Stimulated activated CD8-positive, alpha-beta memory T cell treated with anti-CD3 and anti-CD28 coated beads, Interleukin-4, amount 100 ng/mL, for 1 hour (primary cell): ENCODE results near the gene UBE2L3.
"Not testable (repeated sequence)": the region's sequence is repeated elsewhere in the genome, so short reads cannot be mapped to it uniquely, and the experiment has no call there.

Experiments
- DNase-seq, 2 donors: peaks; one replicate each; pipeline ENCODE4 v3.0.0-alpha.2; 2020; ENCODE audit warnings: low read depth in 2 of 2, low spot score in 1 of 2

UBE2L3 gene

DNA sequence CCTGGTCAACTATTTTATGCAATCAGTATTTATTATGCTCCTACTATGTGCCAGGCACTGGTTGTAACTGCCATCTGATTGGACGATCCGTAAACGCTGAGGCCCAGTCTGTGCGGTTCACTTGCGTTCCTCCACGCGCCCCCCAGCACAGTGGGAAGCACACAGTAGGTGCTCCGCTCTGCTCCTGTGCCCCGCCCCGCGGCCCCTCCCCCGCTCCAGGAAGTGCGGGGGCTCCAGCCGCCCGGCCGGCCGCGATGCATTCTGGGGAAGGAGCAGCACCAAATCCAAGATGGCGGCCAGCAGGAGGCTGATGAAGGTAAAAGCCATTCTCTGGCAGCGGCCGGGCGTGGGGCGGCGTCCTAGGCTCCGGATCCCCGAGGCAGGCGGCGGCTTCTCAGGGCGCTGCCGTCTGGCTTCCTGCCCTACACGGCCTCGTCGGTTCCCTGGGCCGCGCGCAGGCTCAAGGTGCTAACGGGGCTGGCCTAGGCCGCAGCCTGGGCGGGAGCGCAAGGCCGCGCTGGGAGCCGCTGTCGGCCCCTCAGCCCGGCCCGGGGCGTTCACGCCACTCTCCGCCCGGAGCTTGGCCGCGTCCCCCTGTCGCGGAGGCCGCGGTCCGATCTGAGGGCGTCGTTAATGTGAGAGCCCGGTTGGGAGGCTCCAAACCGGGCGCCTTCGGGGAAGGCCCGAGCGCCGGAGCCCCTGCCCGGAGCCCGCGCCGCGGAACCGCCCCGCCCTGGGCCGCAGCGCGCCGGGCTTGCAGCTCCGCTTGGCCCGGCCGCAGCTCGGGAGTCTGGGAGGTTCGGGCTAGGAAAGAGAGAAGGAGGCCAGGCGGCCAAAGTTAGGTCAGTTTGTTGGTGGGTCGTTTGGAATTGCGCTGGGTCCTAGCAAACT is at the start of gene UBE2L3:
UBE2L3 (plus strand) TSS at position 259 of the 891 bp plus-strand sequence; CDS start at position 290, 31 bp downstream.
- DNase-seq: peak; percentile 55 to 67

DNA sequence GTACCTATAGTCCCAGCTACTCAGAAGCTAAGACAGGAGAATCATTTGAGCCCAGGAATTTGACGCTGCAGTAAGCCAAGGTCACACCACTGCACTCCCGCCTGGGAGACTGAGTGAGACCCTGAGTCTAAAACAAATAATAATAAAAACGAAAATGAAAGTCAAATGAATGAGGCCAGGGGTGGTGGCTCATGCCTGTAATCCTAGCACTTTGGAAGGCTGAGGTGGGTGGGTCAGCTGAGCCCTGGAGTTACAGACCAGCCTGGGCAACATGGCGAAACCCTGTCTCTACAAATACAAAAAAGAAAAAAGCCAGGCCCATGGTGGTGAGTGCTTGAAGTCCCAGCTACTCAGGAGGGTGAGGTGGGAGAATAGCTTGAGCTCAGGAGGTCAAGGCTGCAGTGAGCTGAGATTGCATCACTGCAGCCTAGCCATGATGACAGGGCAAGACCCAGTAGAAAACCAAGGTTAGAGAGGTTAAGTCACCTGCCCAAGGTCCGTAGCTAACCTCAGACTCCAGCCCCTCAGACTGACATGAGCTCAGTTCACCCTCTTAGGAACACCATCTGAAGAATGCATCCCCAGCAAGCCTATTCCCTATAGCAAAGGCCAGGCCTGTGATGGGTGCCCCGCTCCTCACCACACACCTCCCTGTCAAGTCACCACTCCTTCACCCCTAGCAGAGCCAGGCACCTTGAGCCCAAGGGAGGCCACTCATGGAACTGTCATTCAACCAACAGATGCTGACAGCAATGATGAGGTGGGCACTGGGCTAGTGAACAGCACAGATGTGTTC is 40.6 kb upstream of the UBE2L3 start:
- DNase-seq: not testable (repeated sequence)

DNA sequence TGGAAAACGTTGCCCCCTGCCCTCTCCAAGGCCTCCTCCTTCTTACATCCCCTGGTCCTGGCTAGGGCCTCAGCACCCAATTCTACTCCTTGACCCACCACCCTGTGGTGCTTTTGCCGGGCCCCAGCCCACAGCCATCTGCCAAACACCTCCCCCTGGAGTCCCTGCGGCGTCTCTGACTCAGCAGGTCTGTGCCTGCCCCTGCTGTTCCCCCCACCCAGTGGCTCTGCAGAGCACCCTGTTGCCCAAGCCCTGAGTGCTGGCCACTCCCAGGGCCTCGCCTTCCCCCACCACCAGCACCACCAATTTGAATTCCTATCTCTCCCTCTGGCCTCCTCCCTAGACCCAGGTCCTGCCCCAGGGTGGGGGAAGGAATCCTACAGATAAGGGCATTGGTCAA is 36.0 kb upstream of the UBE2L3 start:
- DNase-seq: not testable (repeated sequence)

DNA sequence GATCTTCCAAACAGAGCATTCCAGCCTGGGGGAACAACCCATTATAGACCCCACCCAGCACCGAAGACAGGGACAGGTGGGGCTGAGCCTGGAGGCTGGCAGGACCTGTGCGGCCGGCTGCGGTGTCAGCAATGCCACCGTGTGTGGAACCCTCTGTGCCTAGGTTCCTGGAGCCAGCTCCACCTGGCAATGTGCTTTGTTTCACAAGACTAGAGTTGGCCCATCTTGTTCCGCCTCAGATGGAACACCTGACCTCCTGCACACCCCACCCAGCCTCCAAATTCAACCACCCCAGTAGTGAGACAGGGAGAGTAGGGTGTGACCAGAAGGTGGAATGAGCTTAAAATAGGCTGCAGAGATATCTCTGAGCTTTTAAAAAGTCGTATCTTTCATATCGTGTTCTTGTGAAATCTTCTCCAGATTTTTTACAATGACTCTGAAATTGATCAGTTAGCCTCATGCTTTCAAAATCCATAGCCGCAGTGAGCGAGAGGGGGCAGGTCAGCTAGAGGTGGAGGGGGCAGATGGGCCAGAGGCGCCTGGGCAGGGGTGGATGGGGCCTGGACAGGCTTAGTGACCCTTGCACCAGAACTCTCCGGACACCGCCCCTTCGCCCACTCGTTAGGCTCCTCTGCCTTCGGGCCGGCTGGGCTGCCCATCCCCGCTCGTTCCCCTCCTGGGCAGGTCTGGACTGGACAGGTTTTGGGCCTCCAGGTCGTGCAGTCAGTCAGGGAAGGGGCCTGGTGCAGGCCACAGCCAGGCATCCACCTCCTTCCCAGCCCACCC is 34.5 kb upstream of the UBE2L3 start:
- not testable (repeated sequence) for DNase-seq

DNA sequence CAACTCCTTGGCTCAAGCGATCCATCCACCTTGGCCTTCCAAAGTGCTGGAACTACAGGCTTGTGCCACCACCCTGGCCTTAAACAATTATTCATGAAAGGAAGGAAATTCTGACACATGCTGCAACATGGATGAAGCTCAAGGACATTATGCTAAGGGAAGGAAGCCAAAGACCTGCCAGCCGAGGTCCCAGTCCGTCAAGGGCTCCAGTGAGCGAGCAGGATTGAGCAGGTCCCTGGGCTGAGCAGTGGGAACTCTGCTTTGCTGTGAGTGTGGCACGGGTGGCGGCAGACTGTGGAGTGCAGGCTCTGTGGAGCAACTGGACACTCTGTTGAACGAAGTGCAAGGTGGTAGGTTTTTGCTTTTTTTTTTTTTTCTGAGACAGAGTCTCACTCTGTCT is 27.7 kb upstream of the UBE2L3 start:
- DNase-seq: not testable (repeated sequence)

DNA sequence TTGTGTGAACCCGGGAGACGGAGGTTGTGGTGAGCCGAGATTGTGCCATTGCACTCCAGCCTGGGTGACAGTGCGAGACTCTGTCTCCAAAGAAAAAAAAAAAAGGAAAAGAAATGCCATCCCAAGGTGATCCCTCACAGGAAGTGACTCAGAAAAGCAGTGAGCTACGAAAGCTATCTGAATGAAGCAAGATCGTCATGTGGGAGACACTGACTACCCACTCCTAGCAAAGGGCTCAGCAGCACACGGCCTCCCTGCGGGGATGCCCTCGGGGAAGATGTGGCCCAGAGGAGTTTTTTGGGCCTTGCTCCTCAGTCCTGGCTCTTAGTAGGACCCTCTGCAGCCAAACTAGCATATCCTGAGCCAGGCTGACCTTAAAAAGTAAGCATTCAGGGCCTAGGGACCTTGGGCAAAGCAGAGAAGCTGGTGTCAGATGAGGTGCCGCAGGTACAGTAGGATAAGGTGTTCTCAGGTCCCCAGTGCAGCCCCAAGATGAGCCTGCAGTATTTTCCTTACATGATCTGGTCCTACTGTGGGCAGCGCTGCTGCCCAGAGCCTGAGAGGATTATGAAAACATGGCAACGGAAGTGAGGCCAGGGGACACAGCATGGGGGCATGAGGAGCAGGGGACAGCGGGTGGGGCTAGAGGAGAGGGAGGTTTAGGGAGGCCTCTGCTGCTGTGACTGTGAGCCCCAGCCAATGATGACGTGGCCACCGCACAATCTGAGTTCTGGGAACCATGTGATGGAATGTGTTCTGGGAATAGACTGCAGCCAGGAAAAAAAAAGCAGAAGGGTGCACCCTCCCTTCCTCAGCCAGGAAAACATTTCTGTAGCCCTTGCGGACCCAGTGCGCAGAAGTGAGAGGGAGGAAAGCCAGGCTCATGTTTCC is 22.8 kb upstream of the UBE2L3 start:
- not testable (repeated sequence) for DNase-seq

DNA sequence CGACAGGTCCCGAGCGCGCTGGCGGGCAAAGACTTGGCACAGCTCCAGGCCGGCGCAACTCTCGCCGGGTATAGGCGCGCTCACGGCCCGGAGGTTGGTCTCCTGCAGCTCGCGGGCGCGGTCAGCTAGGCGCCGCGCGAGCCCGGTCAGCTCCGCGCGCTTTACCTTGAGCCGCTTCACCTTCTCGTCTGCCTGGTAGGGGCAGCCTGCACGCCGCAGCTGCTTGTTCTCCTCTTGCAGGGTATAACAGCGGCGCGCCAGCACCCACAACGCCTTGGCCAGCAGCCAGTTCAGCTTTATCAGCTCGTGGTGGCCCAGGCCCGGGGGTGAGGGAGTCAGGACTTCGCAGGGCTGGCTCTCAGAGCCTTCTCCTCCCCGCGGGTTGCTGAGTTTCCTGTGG is 18.0 kb upstream of the UBE2L3 start:
- not testable (repeated sequence) for DNase-seq

DNA sequence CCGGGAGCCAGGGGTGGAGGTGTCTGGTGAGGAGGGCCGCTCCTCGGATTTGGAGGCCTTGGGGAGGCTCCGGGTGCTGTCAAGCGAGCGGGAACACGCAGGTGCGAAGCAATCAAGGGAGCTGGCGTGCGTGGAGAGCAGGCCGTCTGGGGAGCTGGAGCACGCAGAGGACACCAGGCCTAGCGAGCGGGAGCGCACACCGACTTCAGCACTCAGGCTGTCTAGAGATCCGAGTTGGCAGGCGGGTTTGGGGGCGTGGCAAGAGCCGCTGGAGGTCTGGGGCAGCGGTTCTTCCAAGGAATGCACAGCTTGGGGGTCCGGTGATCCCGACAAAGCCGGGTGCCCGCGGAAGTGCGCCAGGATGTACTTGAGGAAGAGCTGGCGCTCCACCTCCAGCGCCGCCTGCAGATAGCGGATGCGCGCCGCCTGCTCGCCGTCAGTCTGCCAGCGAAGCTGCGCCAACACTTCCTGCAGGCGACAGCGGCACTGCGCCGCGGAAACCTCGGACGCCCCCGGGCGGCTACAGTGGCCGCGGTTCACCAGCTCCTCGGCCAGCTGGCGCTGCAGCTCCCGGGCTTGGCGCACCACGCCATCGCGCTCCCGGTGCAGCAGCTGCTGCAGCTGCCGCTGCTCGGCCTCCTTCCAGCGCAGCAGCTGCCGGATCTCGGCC is 17.4 kb upstream of the UBE2L3 start:
- not testable (repeated sequence) for DNase-seq

DNA sequence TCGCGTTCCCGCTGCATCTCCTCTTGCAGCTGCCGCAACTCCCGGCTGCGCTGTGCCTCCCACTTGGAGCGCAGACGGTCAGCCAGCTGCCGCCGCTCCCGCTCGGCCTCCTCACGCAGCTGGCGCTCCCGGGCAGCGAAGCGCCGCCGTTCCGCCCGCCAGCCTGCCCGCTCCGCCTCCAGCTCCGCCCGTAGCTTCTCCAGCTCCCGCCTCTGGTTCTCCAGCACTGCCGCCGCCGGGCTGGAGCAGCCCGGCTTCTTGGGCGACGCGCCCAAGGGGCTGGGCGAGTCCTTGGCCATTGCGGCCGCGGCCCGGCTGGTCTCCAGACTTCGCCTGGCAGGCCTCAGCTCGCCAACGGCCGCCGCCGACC is 16.9 kb upstream of the UBE2L3 start:
- not testable (repeated sequence) for DNase-seq

DNA sequence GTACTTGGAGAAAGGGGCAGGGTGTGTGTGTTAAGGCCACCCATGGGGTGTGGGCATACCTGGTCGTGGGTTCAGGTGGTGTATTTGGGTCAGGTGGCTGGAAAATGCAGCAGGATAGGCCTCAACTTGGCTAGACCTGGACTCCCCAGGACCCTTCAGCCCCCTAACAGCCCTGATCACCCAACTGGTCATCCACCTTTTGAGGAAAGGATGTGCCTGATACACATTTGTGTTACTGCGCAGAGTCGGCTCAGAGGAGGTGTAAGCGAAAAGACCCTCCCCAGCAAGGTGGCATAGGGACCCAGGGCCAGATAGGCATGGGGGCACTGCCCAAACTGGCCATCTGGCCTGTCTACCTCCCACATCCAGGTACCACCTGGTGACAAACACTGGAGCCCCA is 16.2 kb upstream of the UBE2L3 start, which contains the start of gene RIMBP3C:
RIMBP3C (minus strand) TSS at position 101 of the 400 bp plus-strand sequence. CDS start 485 bp downstream, outside the sequence.
- DNase-seq: not testable (repeated sequence)

DNA sequence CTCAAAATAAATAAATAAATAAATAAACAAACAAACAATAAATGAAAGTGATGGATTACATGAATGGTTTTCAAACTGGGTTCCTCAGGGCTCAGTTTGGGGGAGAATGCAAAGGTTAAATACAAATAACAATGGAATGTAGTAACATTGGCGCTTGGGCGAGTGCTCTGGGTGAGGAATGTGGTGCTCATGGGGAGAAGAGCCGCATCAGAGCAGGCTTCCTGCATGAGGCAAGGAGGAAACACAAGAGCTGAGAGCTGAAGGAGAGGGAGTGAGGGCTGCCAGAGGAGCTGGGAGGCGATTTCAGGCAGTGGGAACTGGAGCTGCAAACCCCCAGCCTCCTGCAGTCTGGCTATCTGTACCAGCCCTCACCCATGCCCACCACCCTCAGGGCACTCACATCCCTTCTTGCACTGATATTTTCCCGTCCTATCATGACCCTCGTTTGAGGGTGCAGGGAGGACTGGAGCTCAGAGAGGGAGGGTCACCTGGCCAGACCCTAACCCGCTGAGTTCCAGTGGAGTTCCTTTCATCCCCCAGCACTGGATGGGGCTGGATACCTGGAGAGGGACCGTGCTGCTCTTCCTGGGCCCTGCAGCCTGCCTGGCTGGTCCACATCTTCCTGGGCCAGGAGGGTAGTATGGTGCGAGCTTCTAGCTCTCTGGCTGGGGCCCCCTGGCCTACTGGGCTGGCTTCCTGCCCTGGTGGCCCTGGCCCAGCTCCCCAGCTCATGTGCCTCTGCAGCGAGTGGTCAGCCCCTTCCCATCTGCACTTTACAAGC is 8.0 kb upstream of the UBE2L3 start:
- not testable (repeated sequence) for DNase-seq

DNA sequence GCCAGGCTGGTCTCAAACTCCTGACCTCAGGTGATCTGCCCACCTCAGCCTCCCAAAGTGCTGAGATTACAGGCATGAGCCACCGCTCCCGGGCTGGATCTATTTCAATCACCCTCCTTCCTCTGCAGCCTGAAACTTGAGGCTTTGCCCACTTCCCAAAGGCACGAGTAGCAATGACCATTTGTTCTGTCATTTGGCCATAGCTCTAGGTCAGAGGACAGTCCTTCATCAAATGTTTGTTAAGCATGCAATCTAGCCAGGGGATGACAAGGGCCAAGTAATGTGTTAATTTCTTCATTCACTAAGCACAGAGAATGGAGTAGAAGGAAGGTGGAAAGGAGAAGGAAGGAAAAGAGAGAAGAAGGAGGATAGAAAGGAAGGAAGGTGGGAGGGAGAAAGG is 6.9 kb upstream of the UBE2L3 start:
- DNase-seq: not testable (repeated sequence)

DNA sequence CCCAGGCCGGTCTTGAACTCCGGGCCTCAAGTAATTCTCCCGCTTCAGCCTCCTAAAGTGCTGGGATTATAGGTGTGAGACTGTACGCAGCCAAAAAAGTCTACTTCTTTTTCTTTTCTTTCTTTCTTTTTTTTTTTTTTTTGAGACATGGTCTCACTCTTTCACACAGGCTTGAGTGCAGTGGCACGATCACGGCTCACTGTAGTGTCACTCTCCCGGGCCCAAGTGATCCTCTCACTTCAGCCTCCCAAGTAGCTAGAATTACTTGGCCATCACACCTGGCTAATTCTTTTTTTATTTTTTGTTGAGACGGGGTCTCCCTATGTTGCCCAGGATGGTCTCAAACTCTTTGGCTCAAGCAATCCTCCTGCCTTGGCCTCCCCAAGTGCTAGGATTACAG is 3.6 kb upstream of the UBE2L3 start:
- no peak for DNase-seq

DNA sequence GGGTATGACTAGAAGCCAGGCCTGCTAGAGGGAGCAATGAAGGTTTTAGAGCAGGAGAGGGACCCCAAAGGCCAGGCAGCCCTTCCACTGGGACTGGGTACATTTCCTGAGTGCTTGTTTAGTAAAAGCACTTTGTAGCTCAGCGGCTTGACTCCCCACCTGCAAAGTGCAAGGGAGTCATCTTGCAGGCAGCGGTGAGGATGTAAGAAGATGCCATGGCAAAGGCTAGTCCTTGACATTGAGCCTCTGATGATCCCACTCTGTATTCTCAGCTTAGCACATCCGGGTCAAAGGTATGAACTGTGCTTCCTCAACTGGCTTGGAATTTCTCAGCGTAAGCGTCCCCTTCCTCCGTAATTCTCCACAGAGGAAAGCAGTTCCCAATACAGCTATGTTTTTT is 3.1 kb upstream of the UBE2L3 start:
- DNase-seq: no peak

DNA sequence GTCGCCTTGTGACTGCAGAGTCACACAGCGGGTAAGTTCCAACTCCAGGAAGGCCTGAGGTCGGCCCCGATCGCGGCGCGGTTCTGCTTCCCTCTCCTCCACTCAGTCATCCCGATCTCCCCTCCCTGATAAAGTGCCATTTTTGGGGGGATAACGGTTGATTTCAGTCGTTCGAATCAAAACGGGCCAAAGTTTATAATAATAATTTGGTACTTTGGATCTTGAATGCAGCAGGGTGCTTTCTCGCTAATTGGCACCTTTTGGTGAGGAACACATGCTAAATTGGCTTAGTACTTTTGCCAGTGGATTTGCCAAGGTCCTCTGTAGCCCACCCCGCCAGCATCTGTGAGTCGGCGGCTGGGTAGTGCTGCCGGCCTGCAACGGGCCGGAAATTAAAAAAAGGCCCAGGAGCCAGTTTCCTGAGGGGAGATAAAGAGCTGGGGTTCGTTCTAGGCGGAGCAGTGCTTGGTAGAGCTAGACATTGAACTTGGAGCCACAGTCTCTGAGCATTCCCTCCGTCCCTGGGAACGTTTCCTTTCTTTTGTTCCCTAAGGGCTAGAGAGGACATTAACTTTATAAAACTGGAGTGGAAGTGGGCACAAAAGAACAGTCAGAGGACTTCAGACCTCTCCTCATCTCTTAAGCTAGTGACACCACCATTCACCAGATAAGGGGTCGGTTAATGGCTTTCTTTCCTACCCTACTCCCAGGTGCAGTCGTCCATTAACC is 997 bp downstream of the UBE2L3 start:
- no peak for DNase-seq

DNA sequence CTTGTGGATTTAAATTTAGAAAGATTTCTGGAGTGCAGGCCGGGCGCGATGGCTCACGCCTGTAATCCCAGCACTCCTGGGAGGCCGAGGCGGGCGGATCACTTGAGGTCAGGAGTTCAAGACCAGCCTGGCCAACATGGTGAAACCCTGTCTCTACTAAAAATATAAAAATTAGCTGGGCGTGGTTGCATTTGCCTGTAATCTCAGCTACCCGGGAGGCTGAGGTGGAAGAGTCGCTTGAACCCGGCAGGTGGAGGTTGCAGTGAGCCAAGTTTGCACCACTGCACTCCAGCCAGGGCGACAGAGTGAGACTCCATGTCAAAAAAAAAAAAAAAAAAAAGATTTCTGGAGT is 1.5 kb downstream of the UBE2L3 start:
- not testable (repeated sequence) for DNase-seq

DNA sequence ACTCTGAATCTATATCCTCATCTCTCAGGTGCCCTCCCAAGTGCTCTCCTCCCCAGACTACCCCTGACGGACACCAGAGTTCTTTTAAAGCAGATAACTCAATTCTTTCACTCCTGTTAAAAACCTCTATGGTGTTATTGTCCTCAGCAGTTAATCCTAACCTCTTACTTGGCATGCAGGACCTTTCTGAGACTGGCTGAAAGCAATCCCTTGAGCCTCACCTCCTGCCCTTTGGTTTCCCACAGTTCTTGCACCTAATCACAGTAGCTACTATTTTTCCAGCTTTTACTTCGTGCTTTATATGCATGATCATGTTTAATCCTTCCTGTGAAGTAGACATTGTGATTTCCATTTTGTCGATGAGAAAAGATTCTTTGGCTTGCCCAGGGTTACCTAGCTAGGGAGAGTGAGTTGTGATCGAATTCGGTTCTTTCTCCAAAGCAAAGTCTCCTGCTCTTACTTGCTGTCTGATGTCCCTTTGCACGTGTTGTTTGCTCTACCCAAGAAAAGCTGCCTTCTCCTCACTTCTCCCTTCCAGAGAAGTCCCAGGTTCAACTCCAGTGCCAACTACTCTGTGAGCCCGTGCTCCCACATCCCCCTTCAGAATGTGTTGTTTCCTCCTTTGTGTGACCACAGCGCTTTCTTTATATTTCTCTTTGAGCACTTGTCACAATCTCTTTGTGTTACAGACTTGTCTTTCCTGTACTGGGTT is 2.1 kb downstream of the UBE2L3 start:
- DNase-seq: no peak

DNA sequence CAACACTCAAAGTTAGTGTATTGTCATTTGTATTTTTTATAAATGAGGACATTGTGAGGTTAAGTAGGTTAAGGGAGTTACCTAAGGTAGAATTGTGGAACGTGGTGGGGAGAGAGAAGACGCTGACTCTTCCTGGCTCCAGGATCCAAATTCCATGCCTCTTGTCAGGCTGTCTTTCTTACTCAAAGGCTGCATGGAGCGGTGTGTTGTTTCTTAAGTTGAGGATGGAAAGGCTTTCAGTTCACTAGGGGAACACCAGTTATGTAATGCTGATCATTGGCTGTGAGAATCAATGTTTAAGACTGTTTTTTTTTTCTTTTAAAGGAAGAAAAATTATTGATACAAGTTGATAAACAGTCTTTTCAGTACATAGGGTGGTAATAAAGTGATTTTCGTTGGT is 2.9 kb downstream of the UBE2L3 start:
- no peak for DNase-seq
